AG10803 (cell line): ENCODE data around the gene MSI2.
A peak's percentile ranks its signal among the peaks of the same experiment; 100 is the strongest.
"Not testable (repeated sequence)": the region's sequence is repeated elsewhere in the genome, so short reads cannot be mapped to it uniquely, and the experiment has no call there.

Experiments used
- DNase-seq: peaks from one replicate; pipeline ENCODE4 v3.0.0; 2010; ENCODE audit warnings: low read depth
- H3K4me3 ChIP-seq: 2 replicates; pipeline ENCODE4 v1.5.1; 2011; ENCODE audit warnings: mild to moderate bottlenecking, low read length, control low read depth
- TF ChIP-seq, protein P1 (sequence below): conservative IDR thresholded peaks from 2 replicates; pipeline ENCODE4 v1.5.1; 2011; ENCODE audit warnings: mild to moderate bottlenecking, low read length, control low read depth, inconsistent platforms

MSI2 gene

DNA sequence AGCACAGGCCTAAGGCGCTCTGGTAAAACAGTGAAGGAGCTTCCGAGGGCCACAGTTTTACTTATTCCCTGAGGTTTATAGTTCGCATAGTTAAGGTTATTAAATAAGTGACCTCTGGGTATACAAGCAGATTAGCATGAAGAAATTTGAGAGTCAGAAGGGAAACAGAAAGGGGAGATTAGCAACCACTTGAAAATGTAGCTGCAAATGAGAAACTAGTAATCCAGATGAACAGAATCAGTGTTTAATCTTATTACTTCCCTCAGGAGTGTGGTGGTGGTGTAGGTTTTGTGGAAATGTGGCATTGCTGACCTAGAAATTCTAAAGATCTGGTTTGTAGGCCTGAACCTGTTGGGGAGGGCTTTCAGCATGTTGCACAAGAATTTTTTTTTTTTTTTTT lies 358.4 kb downstream of the MSI2 start:
- H3K4me3 ChIP-seq = no peak overlapping the region
- no peak for DNase-seq
- TF ChIP-seq, protein P1, sequence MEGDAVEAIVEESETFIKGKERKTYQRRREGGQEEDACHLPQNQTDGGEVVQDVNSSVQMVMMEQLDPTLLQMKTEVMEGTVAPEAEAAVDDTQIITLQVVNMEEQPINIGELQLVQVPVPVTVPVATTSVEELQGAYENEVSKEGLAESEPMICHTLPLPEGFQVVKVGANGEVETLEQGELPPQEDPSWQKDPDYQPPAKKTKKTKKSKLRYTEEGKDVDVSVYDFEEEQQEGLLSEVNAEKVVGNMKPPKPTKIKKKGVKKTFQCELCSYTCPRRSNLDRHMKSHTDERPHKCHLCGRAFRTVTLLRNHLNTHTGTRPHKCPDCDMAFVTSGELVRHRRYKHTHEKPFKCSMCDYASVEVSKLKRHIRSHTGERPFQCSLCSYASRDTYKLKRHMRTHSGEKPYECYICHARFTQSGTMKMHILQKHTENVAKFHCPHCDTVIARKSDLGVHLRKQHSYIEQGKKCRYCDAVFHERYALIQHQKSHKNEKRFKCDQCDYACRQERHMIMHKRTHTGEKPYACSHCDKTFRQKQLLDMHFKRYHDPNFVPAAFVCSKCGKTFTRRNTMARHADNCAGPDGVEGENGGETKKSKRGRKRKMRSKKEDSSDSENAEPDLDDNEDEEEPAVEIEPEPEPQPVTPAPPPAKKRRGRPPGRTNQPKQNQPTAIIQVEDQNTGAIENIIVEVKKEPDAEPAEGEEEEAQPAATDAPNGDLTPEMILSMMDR = no peak

DNA sequence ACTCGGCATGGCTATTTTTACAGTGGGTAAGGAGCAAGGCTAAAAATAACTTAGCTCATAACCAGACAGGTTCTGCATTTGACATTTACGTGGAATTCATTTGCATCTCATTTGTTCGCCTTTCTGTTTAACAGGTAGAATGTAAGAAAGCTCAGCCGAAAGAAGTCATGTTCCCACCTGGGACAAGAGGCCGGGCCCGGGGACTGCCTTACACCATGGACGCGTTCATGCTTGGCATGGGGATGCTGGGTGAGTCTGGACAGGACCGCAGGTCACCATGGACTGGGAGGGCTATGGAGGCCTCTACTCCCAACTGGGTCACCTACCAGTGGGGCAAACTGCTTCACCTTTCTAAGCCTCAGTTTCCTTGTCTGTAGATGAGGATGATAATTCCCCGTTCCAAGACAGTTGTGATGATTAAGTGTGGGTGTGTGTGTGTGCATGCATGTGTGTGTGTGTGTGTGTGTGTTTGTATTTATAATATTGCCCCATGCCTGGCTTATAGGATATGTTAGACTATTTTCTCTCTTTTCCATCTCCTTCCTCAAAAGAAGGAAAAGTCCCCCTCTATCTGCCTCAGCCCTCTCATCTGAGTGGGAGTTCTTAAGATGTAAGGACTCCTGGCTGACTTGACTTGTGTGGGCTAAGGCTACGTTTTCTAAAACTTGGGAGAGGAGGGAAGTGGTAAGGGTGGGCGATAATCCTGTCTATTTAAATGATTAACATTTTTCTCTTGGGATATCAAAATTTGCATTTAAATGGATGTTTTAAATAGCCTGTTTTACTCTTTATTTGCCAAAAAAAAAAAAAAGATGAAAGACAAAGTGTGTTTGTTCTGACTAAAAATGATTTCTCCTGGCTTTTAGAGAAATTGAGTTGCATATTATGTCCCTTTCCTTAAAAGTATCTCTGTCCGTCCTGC lies 359.8 kb downstream of the MSI2 start:
- DNase-seq = no peak
- no peak overlapping the region for H3K4me3 ChIP-seq
- TF ChIP-seq, protein P1 = no peak

DNA sequence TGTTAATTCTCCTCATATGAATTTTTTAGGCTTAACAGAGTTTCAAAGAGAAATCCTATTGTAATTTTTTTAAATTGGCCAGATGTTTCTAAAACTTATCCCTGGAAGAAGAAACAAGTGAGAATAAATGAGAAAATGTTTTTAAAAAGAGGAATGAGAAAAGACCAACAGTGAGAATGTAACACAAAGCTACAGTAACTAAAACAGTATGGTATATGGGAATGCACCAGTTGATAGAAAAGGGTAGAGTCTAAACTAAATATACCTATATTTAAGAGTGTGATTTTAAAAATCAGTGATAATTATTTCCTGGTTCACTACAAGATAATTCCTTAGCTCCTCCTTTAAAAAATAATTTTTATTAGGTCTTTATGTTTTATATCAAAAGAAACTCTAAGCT lies 360.9 kb downstream of the MSI2 start:
- DNase-seq = no peak
- TF ChIP-seq, protein P1 = no peak
- no peak overlapping the region for H3K4me3 ChIP-seq

DNA sequence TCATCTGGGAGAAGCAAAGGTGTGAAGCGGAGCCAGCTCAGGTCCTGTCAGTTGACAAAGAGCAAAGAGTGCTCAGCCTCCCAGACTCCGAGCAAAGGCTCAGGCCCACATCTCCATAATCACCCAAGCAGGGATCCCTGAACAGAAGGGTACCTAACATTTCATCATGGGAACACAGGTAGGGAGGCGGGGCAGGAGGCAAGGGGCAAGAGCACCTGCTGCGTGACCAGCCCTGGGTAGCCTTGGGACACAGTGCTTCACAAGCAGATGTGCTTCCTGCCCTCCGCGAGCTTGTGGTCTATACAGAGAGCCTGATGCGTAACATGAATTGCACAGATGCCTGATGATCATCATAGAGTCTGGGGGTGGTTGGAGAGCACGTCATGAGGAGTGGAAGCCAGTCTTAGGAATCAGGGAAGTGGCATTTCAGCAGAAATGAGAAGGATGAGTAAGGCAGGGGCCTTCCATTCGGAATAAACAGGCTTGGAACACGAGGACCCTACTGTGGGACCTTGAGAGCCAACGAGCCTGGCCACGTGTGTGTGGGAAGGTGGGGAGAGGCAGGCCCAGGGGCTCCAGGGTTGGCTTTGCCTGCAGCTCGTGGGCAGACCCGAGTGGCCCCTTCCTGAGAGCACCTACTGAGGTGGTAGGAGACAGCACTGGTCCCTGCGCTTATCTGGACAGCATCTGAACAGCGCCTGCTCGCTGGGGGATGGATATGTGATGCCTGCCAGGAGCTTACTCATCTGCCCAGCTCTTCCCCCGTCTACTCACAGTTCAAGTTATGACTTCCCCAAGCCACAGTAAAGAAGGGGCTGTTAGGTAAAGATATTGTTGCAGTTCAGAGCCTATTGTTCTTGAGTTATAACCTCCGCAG lies 363.0 kb downstream of the MSI2 start:
- H3K4me3 ChIP-seq = no peak overlapping the region
- TF ChIP-seq, protein P1 = no peak
- DNase-seq = peak; percentile 28

DNA sequence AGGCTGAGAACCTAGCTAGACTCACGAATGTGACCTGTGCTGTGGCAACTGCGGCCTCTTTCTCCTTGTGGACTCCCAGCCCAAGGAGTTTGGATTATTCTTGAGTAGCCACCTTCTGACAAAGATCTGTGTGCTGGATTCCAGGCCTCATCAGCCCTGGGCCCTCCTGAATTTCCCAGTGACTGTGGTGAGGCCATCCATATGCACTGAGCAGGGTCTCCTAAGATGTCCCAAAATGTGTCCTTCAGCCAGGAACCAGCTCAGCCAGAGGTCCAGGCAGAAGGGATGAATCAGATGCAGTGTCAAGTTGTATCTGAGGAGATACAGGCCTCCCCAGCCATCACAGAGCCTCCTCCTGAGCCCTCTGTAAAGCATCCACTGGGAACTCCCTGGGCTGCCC lies 364.3 kb downstream of the MSI2 start:
- TF ChIP-seq, protein P1 = no peak
- DNase-seq = no peak
- no peak overlapping the region for H3K4me3 ChIP-seq

DNA sequence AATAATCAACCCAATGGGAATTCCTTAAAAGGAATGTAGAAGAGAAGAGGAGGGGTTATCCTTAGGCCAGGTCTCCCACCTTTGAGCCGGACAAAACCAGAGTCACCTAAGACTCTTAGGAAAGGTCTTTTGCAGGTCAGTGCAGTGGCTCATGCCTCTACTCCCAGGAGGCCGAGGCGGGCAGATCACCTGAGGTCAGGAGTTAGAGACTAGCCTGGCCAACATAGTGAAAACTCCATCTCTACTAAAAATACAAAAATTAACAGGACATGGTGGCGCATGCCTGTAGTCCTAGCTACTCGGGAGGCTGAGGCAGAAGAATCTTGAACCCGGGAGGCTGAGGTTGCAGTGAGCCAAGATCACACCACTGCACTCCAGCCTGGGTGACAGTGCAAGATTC lies 365.5 kb downstream of the MSI2 start:
- H3K4me3 ChIP-seq = not testable (repeated sequence)

DNA sequence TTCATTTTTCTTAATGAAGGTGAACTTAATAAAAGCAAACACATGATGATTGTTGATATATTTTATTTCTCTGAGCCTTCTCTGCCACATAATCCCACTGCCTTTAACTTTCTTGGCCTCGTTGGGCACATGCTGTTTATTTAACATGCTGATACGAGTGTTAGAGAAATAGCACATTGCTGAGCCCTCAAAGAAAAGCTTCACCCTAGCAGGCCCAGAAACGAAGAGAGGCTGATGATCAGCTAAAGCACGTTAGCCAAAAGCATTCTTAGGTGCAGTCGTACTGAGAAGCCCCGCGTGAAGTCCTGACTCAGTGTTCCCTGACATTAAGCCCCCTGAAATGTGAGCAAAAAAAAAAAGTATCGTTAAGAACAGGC lies 366.0 kb downstream of the MSI2 start:
- no peak overlapping the region for H3K4me3 ChIP-seq
- TF ChIP-seq, protein P1 = no peak
- DNase-seq = no peak

More for the DNA sequence above, 365.5 kb downstream of the MSI2 start:
- DNase-seq = not testable (repeated sequence)
